NCI-H146 treated with DMSO at 0.1 percent for 48 hours (cell line): ENCODE results near the gene TAF3.
"Not testable (repeated sequence)": the region's sequence is repeated elsewhere in the genome, so short reads cannot be mapped to it uniquely, and the experiment has no call there.

Source experiments
- DNase-seq: peaks from one replicate; lab custom pipeline; 2025; ENCODE audit not compliant: unreplicated experiment; lab: John Stamatoyannopoulos, UW

The TAF3 gene

DNA sequence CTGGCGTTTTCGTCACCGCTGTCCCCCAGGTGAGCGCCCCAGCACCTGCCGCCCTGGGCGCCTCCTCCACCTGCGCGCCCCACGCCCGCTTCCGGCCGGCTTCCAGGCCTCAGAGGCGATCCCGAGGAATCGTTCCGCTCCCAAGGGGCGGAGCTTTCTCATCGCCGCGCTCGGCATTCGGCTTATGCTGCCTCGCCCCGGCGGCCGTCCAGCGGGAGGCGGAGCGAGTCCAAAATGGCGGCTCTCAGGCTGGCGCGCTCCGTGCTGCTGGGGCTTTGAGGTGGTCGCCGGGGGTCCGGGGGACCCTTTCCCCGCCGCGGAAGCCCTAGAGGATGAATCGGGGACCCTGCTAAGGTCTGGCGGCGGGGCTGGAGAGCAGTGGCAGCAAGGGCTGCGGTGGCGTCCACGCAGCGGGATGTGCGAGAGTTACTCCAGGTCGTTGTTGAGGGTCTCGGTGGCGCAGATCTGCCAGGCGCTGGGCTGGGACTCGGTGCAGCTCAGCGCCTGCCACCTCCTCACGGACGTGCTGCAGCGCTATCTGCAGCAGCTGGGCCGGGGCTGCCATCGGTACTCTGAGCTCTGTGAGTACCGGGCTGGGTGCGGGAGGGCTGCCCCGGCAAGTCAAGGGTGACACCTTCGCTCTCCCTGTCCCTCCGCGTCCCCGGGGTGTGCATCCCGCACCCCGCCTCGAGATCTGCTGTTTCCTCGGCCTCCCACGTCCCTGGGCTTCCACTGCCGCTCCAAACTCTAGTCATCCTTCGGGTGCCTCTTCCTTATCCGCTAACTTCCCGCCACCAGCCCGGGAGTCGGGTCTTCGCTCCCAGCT lies at the start of gene TAF3:
Gene TAF3, plus strand, starts transcription at position 211 of the 826 bp plus-strand sequence. Its CDS starts 205 bp downstream, at position 416.
- DNase-seq: peak; percentile 91

DNA sequence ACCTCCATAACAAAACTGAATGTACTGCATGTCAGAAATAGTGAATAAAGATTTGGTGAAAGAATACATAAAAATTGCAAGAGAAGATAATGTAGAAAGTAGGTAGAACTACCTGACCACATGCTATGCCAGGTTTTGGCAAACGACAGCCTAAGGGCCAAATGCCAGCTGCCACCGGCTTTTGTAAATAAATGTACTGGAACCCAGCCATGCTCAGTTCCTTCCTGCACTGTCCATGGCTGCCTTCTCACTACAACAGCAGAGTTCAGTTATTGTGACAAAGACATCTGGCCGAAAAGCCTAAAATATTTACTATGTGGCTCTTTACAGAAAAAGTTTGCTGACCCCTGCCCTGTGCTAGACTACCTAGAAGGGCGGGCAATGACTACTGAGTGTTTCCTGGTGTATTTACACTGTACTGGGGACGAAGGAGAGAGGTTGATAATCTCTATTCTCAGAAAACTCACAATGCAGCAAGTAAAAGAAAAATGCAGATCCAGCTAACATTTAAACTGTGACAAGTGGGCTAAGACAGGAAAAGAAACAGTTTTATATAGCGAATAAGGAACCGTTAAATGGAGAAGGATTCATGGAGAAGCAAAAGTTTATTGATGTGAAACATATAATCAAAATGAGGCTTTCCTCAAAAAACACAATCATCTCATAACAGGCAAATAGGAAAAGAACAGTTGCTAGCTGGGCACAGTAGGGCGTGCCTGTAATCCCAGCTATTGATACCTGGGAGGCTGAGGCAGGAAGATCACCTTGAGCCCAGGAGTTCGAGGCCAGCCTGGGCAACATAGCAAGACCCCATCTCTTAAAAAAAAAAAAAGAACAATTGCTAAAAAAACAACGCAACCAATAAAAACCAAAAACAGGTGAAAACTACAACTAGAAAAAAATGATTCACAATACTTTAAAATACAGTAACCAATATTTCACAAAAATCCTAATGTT lies 44.2 kb upstream of the TAF3 start:
- DNase-seq: no peak

DNA sequence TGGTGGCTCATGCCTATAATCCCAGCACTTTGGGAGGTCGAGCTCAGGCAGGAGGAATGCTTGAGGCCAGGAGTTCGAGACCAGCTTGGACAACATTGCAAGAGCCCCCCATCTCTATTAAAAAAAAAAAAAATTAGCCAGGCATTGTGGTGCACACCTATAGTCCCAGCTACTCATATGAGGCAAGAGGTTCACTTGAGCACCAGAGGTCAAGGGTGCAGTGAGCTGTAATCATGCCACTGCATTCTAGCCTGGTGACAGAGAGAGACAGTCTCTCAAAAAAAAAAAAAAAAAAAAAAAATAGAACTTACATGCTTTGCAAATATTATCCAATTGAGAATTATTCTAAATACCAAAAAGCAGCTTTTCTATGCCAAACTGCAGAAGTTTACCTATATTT lies 41.5 kb upstream of the TAF3 start:
- DNase-seq: no peak

GRCh38 chr10:7782194-7782593 lies 36.1 kb upstream of the TAF3 start:
- not testable (repeated sequence) for DNase-seq

DNA sequence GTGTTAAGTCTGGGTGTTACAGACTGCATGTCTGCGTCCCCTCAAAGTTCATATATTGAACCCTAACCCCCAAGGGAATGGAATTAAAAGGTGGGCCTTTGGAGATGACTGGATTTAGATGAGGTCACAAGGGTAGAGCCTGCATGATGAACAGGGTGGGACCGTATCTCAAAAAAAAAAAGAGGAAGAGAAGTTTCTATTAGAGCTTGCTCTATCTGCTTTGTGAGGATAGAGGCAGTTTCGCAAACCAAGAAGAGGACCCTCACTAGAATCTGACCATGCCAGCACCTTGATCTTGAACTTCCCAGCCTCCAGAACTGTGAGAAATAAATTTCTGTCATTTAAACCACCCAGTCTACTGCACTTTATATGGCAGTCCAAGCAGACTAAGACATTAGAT lies 31.9 kb upstream of the TAF3 start:
- no peak for DNase-seq

DNA sequence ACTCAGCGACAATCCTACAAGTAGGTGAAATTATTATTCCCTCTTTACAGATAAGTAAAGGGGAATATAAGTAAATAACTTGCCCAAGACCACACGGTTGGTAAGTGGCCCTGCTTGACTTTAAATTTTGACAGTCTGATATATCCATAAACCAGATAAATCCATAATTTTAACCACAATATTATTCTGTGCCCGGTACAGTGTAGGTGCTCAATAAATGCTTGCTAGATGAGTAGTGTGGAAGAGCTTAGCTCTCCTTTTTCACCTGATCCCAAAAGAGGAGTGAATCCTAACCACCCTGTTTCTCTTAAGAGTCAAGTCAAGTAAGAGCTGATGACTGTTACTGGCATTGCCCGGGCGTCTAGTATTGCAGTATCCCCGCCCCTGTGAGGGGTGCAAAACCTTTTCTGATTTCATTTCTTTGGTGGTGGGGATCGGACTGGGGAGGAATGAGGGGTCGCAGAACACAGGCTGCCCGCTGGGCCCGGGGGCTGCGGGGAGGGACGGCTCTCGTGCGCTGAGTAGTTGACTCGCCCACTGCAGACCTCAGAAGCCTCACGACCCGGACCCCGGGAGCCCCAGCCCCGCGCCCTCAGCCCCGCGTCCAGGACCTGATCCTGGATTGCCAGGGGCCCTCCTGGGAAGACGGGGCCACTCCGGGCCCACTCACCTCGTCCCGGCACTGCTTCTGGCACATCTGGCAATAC lies 31.0 kb upstream of the TAF3 start:
- DNase-seq: no peak

GRCh38 chr10:7787857-7788638 lies 30.3 kb upstream of the TAF3 start, which contains the start of the genes ATP5F1C and KIN:
Gene ATP5F1C, plus strand, starts transcription at chr10:7788177. Its CDS starts 31 bp downstream, at chr10:7788208.
Gene KIN, minus strand, starts transcription at chr10:7787993. Its CDS starts 60 bp downstream, at chr10:7787933.
- peak; percentile 99 for DNase-seq

DNA sequence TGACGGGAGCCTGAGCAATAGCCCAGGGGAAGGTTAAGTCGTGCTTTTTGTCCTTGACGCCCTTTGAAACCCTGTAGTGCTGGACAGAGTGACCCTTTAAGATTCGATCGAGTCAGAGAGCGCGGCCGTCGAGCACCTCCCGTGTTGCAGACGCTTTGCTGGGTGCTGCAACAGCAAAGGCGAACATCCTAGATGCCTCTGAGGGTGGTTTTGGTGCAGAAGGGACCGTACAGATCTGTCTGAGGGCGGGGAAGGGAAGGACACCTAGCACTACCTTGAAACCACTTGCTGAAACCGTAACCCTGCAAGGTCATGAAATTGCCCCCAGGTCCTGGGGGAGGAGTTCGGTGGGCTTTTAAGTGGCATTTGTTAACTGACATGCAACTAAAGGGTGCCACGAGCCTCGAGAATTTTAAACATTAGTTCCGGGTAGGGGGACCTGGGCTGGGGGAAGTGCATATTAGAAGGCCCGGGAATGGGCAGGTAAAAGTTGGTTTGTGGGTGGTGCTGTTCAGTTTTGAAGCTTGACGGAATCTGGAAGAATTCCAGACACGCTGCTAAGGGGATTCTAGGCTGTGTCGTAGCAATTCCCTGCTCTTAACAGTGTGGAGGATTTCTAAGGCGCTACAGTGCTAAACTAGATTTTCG lies 29.5 kb upstream of the TAF3 start:
- no peak for DNase-seq

GRCh38 chr10:7789390-7789789 lies 28.9 kb upstream of the TAF3 start:
- no peak for DNase-seq

GRCh38 chr10:7792541-7792940 lies 25.8 kb upstream of the TAF3 start:
- no peak for DNase-seq

- no peak for DNase-seq
These were observed 23.9 kb upstream of the TAF3 start for GRCh38 chr10:7794251-7795026.

GRCh38 chr10:7795605-7796004 lies 22.7 kb upstream of the TAF3 start:
- no peak for DNase-seq

- no peak for DNase-seq
These were observed 20.7 kb upstream of the TAF3 start for GRCh38 chr10:7797582-7797981.

DNA sequence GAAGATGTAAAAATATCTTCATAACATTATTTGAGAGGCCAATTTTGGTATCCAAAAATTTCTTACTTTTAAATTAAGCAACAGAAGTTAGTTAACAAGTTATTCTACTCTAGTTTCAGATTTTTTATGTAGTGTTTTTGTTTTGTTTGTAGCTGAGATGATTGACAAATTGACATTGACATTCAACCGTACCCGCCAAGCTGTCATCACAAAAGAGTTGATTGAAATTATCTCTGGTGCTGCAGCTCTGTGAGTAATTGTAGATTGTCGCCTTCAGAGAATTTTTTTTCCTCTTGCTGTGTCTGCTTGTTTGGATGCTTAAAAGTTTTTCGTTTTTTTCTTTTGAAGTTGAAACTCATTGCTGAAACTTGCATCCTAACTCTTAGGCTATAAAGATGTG lies 15.7 kb upstream of the TAF3 start:
- DNase-seq: no peak

- no peak for DNase-seq
These were observed 14.1 kb upstream of the TAF3 start for GRCh38 chr10:7804216-7804615.

DNA sequence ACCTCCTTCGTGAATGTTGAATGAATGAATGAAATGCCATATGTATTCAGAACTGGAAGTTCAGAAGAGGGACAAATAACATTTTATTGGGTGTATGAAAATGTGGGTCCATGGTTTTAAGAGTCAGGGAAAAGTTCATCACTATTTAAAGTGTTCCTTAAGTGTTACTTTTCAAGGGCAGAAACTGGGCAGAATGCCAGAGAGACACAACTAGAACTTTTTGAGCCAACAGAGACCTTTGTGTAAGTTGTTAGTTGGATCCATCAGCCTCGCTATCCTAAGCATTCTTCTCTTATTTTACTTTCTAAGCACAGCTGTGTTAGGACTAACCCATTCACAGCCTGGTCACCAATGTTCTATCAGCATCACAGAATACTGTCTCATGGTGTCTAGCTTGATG lies 13.6 kb upstream of the TAF3 start:
- no peak for DNase-seq

DNA sequence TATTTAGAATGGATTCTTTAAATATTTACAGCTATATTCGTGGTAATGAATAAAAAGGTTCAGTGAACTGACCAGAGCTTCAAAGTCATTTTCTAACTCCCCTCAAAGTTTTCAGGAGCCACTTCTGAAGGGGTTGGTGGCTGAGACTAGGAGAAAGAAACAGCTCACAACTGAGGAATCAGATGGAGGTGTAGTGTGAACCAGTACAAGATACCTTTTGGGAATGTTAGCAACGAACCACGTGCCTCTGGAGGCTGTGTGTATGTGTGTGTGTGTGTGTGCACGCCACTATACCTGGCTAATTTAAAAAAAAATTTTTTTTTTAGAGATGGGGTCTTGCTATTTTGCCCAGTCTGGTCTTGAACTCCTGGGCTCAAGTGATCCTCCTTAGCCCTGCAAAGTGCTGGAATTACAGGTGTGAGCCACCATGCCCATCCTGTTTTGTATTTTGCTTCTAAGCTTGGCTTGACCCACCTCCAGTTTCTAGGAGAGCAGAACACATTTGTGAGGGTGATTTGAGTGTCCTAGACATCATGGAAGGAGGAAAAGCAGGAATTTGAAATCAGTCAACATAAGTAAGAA lies 9.5 kb upstream of the TAF3 start:
- DNase-seq: no peak

GRCh38 chr10:7810443-7810842 lies 7.9 kb upstream of the TAF3 start:
- no peak for DNase-seq

GRCh38 chr10:7811000-7811399 lies 7.3 kb upstream of the TAF3 start:
- DNase-seq: no peak
